SK-N-SH (cell line): Measurements from ENCODE around the gene COL5A1. TPM values are rescaled to one million over a fixed set of nuclear protein-coding genes. Genes with fewer than 3 reads are reported as not detected.

Experiments
- CTCF ChIA-PET: fragments of 300-600, 350-600 bp; formaldehyde crosslinking; extraction: SDS; loops from one replicate; lab custom pipeline; 2021; lab: Yijun Ruan, JAX
- POLR2A ChIA-PET: fragments of 350-600 bp; sonication (Branson Sonifier 250); formaldehyde crosslinking; extraction: SDS; loops from one replicate; lab custom pipeline; 2020; ENCODE audit warnings: antibody characterized with exemption, inconsistent platforms; lab: Yijun Ruan, JAX
- DNase-seq: peaks from one replicate; pipeline ENCODE4 v3.0.0; 2012
- H2AFZ ChIP-seq: fragments of 200-600 bp; sonication (generic); 2 replicates; pipeline ENCODE4 v1.8.1; 2016; ENCODE audit warnings: antibody characterized with exemption, mild to moderate bottlenecking, low read depth
- H3F3A ChIP-seq: fragments of 200-600 bp; sonication (generic); replicated peaks from 2 replicates; pipeline ENCODE3; 2016; ENCODE audit warnings: antibody characterized with exemption, mild to moderate bottlenecking; ENCODE audit not compliant: insufficient read depth
- H3K27ac ChIP-seq, 2 experiments: fragments of 200-500 bp in 1 of 2; fragments of 200-600 bp in 1 of 2; sonication (Bioruptor generic) in 1 of 2; sonication (generic), shearing (Covaris generic) in 1 of 2; 2 replicates each; pipeline versions ENCODE4 v1.5.1 to v1.6.1; 2014 to 2016; ENCODE audit warnings: low read depth in 2 of 2, inconsistent platforms in 1 of 2, low read length in 1 of 2, mild to moderate bottlenecking in 1 of 2, mixed read lengths in 1 of 2
- H3K27me3 ChIP-seq: fragments of 200-600 bp; sonication (generic), shearing (Covaris generic); 2 replicates; pipeline ENCODE4 v1.6.1; 2016; ENCODE audit warnings: mixed run types; ENCODE audit not compliant: insufficient read depth
- H3K36me3 ChIP-seq, 2 experiments: fragments of 200-500 bp in 1 of 2; fragments of 200-600 bp in 1 of 2; sonication (Bioruptor generic) in 1 of 2; sonication (generic) in 1 of 2; replicated peaks in 1 of 2; 2 replicates each; pipeline versions ENCODE3 to v1.5.1; 2014 to 2016; ENCODE audit warnings: low read length in 1 of 2, mild to moderate bottlenecking in 1 of 2; ENCODE audit not compliant: insufficient read depth in 2 of 2, control insufficient read depth in 1 of 2
- H3K4me1 ChIP-seq, 2 experiments: fragments of 200-500 bp in 1 of 2; fragments of 200-600 bp in 1 of 2; sonication (Bioruptor generic) in 1 of 2; sonication (generic), shearing (Covaris generic) in 1 of 2; 2 replicates each; pipeline versions ENCODE4 v1.5.1 to v1.6.1; 2014 to 2016; ENCODE audit warnings: low read depth in 1 of 2, low read length in 1 of 2, mixed run types in 1 of 2; ENCODE audit not compliant: insufficient read depth in 2 of 2, control insufficient read depth in 1 of 2
- H3K4me2 ChIP-seq: fragments of 200-600 bp; sonication (generic), shearing (Covaris generic); 2 replicates; pipeline ENCODE4 v1.6.1; 2017; ENCODE audit warnings: mixed run types
- H3K4me3 ChIP-seq, 2 experiments: fragments of 200-500 bp in 1 of 2; fragments of 200-600 bp in 1 of 2; sonication (Bioruptor generic) in 1 of 2; sonication (generic), shearing (Covaris generic) in 1 of 2; 2 replicates each; pipeline versions ENCODE4 v1.5.1 to v1.8.1; 2014 to 2016; ENCODE audit warnings: low read depth in 2 of 2, inconsistent platforms in 1 of 2, low read length in 1 of 2, mild to moderate bottlenecking in 1 of 2, mixed read lengths in 1 of 2, moderate library complexity in 1 of 2
- H3K79me2 ChIP-seq: fragments of 200-600 bp; sonication (generic); 2 replicates; pipeline ENCODE4 v1.8.1; 2017; ENCODE audit warnings: mild to moderate bottlenecking; ENCODE audit not compliant: insufficient read depth
- H3K9ac ChIP-seq: fragments of 200-600 bp; sonication (generic); 2 replicates; pipeline ENCODE4 v1.6.1; 2017; ENCODE audit warnings: mixed run types
- H3K9me2 ChIP-seq: fragments of 200-600 bp; sonication (generic); 2 replicates; pipeline ENCODE4 v1.6.1; 2017; ENCODE audit warnings: mixed run types
- H3K9me3 ChIP-seq: fragments of 200-600 bp; sonication (generic); 2 replicates; pipeline ENCODE4 v1.6.1; 2017; ENCODE audit warnings: mixed run types, mild to moderate bottlenecking, moderate library complexity
- H4K20me1 ChIP-seq: fragments of 200-600 bp; sonication (generic); 2 replicates; pipeline ENCODE4 v1.6.1; 2017; ENCODE audit warnings: mild to moderate bottlenecking, mixed run types; ENCODE audit not compliant: insufficient read depth
- CTCF ChIP-seq: fragments of 200-600 bp; sonication (generic); IDR thresholded peaks from 2 replicates; pipeline ENCODE4 v1.6.1; 2017; ENCODE audit warnings: antibody characterized with exemption, mild to moderate bottlenecking, moderate library complexity
- ELF1 ChIP-seq: IDR thresholded peaks from 2 replicates; pipeline ENCODE4 v1.4.0; 2012
- FOSL2 ChIP-seq: IDR thresholded peaks from 2 replicates; pipeline ENCODE4 v1.4.0; 2012; ENCODE audit warnings: low read depth, mild to moderate bottlenecking, moderate library complexity, borderline replicate concordance
- FOXJ3 ChIP-seq: sonication (generic); formaldehyde crosslinking; IDR thresholded peaks from 2 replicates; pipeline ENCODE4 v1.5.1; 2020; ENCODE audit warnings: mild to moderate bottlenecking, missing genetic modification reagents
- FOXM1 ChIP-seq: IDR thresholded peaks from 2 replicates; pipeline ENCODE4 v1.4.0; 2012; ENCODE audit warnings: low read depth, mild to moderate bottlenecking
- GABPA ChIP-seq: IDR thresholded peaks from 2 replicates; pipeline ENCODE4 v1.4.0; 2012; ENCODE audit warnings: low read depth, mild to moderate bottlenecking
- MAX ChIP-seq: IDR thresholded peaks from 2 replicates; pipeline ENCODE4 v1.4.0; 2012; ENCODE audit warnings: low read depth
- MEF2A ChIP-seq: IDR thresholded peaks from 2 replicates; pipeline ENCODE4 v1.4.0; 2012; ENCODE audit warnings: low read depth, borderline replicate concordance
- MXI1 ChIP-seq: IDR thresholded peaks from 2 replicates; pipeline ENCODE4 v1.6.1; 2012; ENCODE audit warnings: mild to moderate bottlenecking, low read depth, low read length, improper control_type of control experiment
- RAD21 ChIP-seq: IDR thresholded peaks from 2 replicates; pipeline ENCODE4 v1.6.1; 2012; ENCODE audit warnings: mild to moderate bottlenecking, low read length
- RFX5 ChIP-seq: IDR thresholded peaks from 2 replicates; pipeline ENCODE4 v1.6.1; 2012; ENCODE audit warnings: mild to moderate bottlenecking, improper control_type of control experiment, low read length
- RXRA ChIP-seq: IDR thresholded peaks from 2 replicates; pipeline ENCODE4 v1.4.0; 2012; ENCODE audit warnings: low read depth, mild to moderate bottlenecking, borderline replicate concordance
- SMC3 ChIP-seq: IDR thresholded peaks from 2 replicates; pipeline ENCODE4 v1.6.1; 2012; ENCODE audit warnings: low read depth, low read length, improper control_type of control experiment
- USF1 ChIP-seq: IDR thresholded peaks from 2 replicates; pipeline ENCODE4 v1.4.0; 2012; ENCODE audit warnings: low read depth, borderline replicate concordance
- USF2 ChIP-seq: fragments of 150-350 bp; IDR thresholded peaks from 2 replicates; pipeline ENCODE4 v1.6.1; 2017; ENCODE audit warnings: antibody characterized with exemption, low read length, low read depth, borderline replicate concordance
- YY1 ChIP-seq: IDR thresholded peaks from 2 replicates; pipeline ENCODE4 v1.4.0; 2012; ENCODE audit warnings: low read depth, mild to moderate bottlenecking
- WGBS: methylation state at CpG from one replicate; pipeline ENCODE4 v1.1.6; 2017; ENCODE audit warnings: low lambda C conversion rate; 5-methylcytosine and 5-hydroxymethylcytosine counted together
- polyA plus RNA-seq, 3 experiments: library from polyadenylated mRNA; depleted of rRNA; stranded (reverse); fragments of >200 nt; gene quantifications; 2 replicates each; pipeline ENCODE4 v1.2.3, GENCODE V29; 2012
- TF ChIP-seq, protein P1 (sequence below): IDR thresholded peaks from 2 replicates; pipeline ENCODE4 v1.6.1; 2012; ENCODE audit warnings: mild to moderate bottlenecking, low read depth, low read length, moderate library complexity
- TF ChIP-seq, protein P2 (sequence below): fragments of 150-350 bp; IDR thresholded peaks from 2 replicates; pipeline ENCODE4 v1.6.1; 2016; ENCODE audit warnings: mild to moderate bottlenecking, low read depth, low read length

Gene COL5A1
- polyA plus RNA-seq, 1 of the 3 experiments (the other 2 are of a cell fraction), result 73.8 TPM

DNA sequence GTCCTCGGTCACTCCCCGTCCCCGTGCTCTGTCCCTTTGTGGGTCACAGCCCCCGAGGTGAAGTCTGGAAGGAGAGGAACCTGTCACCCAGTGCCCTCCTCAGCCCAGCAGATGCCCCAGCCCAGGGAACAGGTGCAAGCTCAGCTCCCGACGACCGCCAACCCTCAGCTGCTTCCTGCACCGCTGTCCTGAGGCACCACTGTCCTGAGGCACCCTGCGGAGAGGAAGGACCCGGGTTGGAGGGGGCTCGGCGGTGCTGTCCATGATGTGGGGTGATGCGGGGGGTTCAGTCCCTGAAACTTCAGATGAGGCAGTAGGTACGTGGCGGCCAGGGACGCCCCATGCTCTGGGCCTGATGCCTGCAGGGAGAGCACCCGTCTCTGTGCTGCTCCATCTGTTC, 81.4 kb downstream of the COL5A1 start:
- Histone ChIP-seq H2AFZ (no peak overlapping the region), H3K9me3 (no peaks in the 10 kb centered on the region), H3K4me1 (no peaks in the 10 kb centered on the region), H3K79me2 (peaks cover 100% of the 10 kb centered on the region), H3F3A (peaks cover 10% of the 10 kb centered on the region), H3K36me3 (peaks cover 24 to 28% of the 10 kb centered on the region in 2 experiments), H3K9me2 (no peaks in the 10 kb centered on the region), H3K4me3 (no peak overlapping the region), H3K27me3 (no peaks in the 10 kb centered on the region), H4K20me1 (peaks cover 100% of the 10 kb centered on the region), H3K27ac (no peak overlapping the region), H3K9ac (no peak overlapping the region), H3K4me2 (no peak overlapping the region)
- no peak for DNase-seq
- ChIA-PET CTCF (interaction anchor here (1.4 to 3.2 kb wide), 2 partner anchors 16 to 21 kb away, joined by 3 to 16 read pairs; no protein-coding TSS in a partner anchor), POLR2A (no interaction called here)
- 98% methylated on average over 7 of the region's 17 CpGs for WGBS
- TF ChIP-seq ELF1 (no peak), MAX (no peak), RFX5 (no peak), YY1 (no peak), GABPA (no peak), RAD21 (no peak), MEF2A (no peak), RXRA (no peak), FOSL2 (no peak), MXI1 (no peak), USF2 (no peak), FOXJ3 (no peak), SMC3 (no peak)

DNA sequence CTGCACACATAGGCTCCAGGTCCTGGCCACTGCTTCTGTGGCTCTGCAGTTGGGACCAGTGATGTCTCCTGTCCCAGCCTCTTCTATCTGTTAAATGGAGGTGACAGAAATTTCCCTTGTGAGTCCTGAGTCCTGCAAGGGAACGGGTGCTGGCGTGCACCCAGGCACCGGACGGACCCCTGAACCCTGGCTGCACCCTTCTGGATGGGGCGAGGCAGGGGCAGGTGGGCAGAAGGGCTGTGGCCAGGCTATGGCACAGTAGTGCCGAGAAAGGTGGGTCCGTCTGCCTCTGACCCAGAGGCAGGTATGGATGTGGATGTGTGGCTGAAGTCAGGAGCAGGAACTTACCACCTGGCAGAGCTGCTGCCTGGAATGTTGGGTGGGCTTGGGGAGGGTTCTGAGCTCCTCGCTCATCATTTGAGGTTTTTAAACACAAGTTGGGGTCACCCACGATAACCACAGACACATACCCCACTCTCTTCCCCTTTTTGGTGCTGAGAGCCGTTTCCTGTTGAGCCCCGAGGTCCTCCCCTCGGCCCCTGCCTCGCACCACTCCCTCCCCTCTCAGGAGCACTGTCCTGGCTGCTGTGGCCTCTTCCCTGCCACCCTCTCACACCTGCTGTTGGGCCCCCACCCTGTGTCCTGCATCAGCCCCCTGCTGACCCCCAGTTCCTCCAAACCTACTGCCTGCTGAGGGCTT, 82.0 kb downstream of the COL5A1 start:
- H2AFZ ChIP-seq, result no peak overlapping the region
- H3K27ac ChIP-seq, result no peak overlapping the region
- H3K36me3 ChIP-seq, result peaks cover 24 to 30% of the 10 kb centered on the region in 2 experiments
- no peaks in the 10 kb centered on the region for H3K9me3 ChIP-seq
- H3F3A ChIP-seq, result peaks cover 12% of the 10 kb centered on the region
- no peak overlapping the region for H3K4me2 ChIP-seq
- no peak overlapping the region for H3K4me3 ChIP-seq
- peaks cover 100% of the 10 kb centered on the region for H4K20me1 ChIP-seq
- no peaks in the 10 kb centered on the region for H3K27me3 ChIP-seq
- no peaks in the 10 kb centered on the region for H3K4me1 ChIP-seq
- whole genome bisulfite sequencing, result 92% methylated on average over 12 of the region's 13 CpGs
- peaks cover 100% of the 10 kb centered on the region for H3K79me2 ChIP-seq
- ChIA-PET CTCF (interaction anchor here (1.4 to 3.2 kb wide), 2 partner anchors 15 to 21 kb away, joined by 3 to 16 read pairs; no protein-coding TSS in a partner anchor), POLR2A (no interaction called here)
- H3K9me2 ChIP-seq, result no peaks in the 10 kb centered on the region
- no peak overlapping the region for H3K9ac ChIP-seq
- DNase-seq, result no peak
- TF ChIP-seq MEF2A (no peak), RAD21 (no peak), FOXM1 (no peak), MXI1 (no peak), CTCF (no peak), GABPA (no peak), USF1 (no peak)
- TF ChIP-seq, protein P1, sequence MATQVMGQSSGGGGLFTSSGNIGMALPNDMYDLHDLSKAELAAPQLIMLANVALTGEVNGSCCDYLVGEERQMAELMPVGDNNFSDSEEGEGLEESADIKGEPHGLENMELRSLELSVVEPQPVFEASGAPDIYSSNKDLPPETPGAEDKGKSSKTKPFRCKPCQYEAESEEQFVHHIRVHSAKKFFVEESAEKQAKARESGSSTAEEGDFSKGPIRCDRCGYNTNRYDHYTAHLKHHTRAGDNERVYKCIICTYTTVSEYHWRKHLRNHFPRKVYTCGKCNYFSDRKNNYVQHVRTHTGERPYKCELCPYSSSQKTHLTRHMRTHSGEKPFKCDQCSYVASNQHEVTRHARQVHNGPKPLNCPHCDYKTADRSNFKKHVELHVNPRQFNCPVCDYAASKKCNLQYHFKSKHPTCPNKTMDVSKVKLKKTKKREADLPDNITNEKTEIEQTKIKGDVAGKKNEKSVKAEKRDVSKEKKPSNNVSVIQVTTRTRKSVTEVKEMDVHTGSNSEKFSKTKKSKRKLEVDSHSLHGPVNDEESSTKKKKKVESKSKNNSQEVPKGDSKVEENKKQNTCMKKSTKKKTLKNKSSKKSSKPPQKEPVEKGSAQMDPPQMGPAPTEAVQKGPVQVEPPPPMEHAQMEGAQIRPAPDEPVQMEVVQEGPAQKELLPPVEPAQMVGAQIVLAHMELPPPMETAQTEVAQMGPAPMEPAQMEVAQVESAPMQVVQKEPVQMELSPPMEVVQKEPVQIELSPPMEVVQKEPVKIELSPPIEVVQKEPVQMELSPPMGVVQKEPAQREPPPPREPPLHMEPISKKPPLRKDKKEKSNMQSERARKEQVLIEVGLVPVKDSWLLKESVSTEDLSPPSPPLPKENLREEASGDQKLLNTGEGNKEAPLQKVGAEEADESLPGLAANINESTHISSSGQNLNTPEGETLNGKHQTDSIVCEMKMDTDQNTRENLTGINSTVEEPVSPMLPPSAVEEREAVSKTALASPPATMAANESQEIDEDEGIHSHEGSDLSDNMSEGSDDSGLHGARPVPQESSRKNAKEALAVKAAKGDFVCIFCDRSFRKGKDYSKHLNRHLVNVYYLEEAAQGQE, result no peak
- TF ChIP-seq, protein P2, sequence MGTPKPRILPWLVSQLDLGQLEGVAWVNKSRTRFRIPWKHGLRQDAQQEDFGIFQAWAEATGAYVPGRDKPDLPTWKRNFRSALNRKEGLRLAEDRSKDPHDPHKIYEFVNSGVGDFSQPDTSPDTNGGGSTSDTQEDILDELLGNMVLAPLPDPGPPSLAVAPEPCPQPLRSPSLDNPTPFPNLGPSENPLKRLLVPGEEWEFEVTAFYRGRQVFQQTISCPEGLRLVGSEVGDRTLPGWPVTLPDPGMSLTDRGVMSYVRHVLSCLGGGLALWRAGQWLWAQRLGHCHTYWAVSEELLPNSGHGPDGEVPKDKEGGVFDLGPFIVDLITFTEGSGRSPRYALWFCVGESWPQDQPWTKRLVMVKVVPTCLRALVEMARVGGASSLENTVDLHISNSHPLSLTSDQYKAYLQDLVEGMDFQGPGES, result no peak
